Thyroid gland (tissue), 4 donors: ENCODE measurements around the gene ROGDI.

ENCODE experiments used
- CTCF ChIP-seq, 6 experiments: fragments of 200-600 bp in 3 of 6; fragments of 450-650 bp in 3 of 6; sonication (generic) in 3 of 6; IDR thresholded peaks; one replicate each; pipeline ENCODE4 v1.5.1; 2016 to 2019; ENCODE audit warnings: antibody characterized with exemption in 6 of 6, mild to moderate bottlenecking in 2 of 6, inconsistent platforms in 1 of 6, moderate library complexity in 1 of 6
- POLR2A ChIP-seq, 2 donors: fragments of 450-650 bp; IDR thresholded peaks; one replicate each; pipeline ENCODE4 v1.6.1; 2017; ENCODE audit warnings: antibody characterized with exemption in 2 of 2, mild to moderate bottlenecking in 2 of 2, moderate library complexity in 1 of 2

GRCh38 chr16:4846901-4847773 is 44.7 kb upstream of the ROGDI start, which contains the start of the genes GLYR1 and UBN1:
- TF ChIP-seq CTCF (IDR thresholded peaks at IDR 0.05) (peak in 1 of 6 experiments; percentile 10), POLR2A (IDR thresholded peaks at IDR 0.05) (peak; percentile 81 to 92)
